IMR-90 (cell line): ENCODE data around the gene LYPD6B.

ENCODE experiments used
- CTCF ChIP-seq: conservative IDR thresholded peaks from 2 replicates; pipeline ENCODE4 v1.5.1; 2012; ENCODE audit warnings: mild to moderate bottlenecking, low read depth, low read length, improper control_type of control experiment
- ELK1 ChIP-seq: fragments of 150-350 bp; IDR thresholded peaks from 2 replicates; pipeline ENCODE4 v1.6.1; 2016; ENCODE audit warnings: low read depth, mild to moderate bottlenecking, low read length, moderate library complexity, borderline replicate concordance
- FOS ChIP-seq: fragments of 150-350 bp; IDR thresholded peaks from 2 replicates; pipeline ENCODE4 v1.6.1; 2016; ENCODE audit warnings: low read depth, low read length
- MAZ ChIP-seq: IDR thresholded peaks from 2 replicates; pipeline ENCODE4 v1.6.1; 2012; ENCODE audit warnings: low read depth, mild to moderate bottlenecking, low read length, improper control_type of control experiment, moderate library complexity, borderline replicate concordance
- MXI1 ChIP-seq: IDR thresholded peaks from 2 replicates; pipeline ENCODE4 v1.6.1; 2012; ENCODE audit warnings: low read depth, mild to moderate bottlenecking, low read length, moderate library complexity, borderline replicate concordance
- RAD21 ChIP-seq: IDR thresholded peaks from 2 replicates; pipeline ENCODE4 v1.6.1; 2012; ENCODE audit warnings: low read length, improper control_type of control experiment

GRCh38 chr2:149170156-149170555, 131.7 kb downstream of the LYPD6B start:
- TF ChIP-seq CTCF (no peak), MXI1 (no peak), RAD21 (no peak), MAZ (no peak), FOS (no peak), ELK1 (no peak)
